Left ventricle myocardium inferior (tissue), 1 donor: ENCODE results near the gene IMPA2. TPM values are rescaled to one million over a fixed set of nuclear protein-coding genes. Genes with fewer than 3 reads are reported as not detected.
"Not testable (repeated sequence)": the region's sequence is repeated elsewhere in the genome, so short reads cannot be mapped to it uniquely, and the experiment has no call there.

ENCODE experiments used
- DNase-seq: peaks from one replicate; pipeline ENCODE4 v3.0.0-alpha.2; 2020
- H3K27ac ChIP-seq: fragments of 200-600 bp; replicated peaks from 2 replicates; pipeline ENCODE4 v1.8.0; 2021
- H3K27me3 ChIP-seq: fragments of 200-600 bp; 2 replicates; pipeline ENCODE4 v1.8.0; 2021; ENCODE audit warnings: low read depth
- H3K36me3 ChIP-seq: fragments of 200-600 bp; 2 replicates; pipeline ENCODE4 v1.8.0; 2021
- H3K4me1 ChIP-seq: fragments of 200-600 bp; 2 replicates; pipeline ENCODE4 v1.8.0; 2021
- H3K4me3 ChIP-seq: fragments of 200-600 bp; 2 replicates; pipeline ENCODE4 v1.8.0; 2021; ENCODE audit warnings: mild to moderate bottlenecking, moderate library complexity
- H3K9me3 ChIP-seq: fragments of 200-600 bp; replicated peaks from 2 replicates; pipeline ENCODE4 v1.8.0; 2021
- intact Hi-C: fragments of 100-400 bp; cut with micrococcal nuclease; formaldehyde crosslinking; loops from one replicate; pipeline ENCODE4 v1.11.0; 2022
- total RNA-seq: library from RNA; stranded (reverse); fragmentation: NEBNext Ultra II Directional; extraction: Animal tissue kit (Norgen Biotek cat#: 25700); gene quantifications from one replicate; pipeline ENCODE4 v1.2.1, GENCODE V29; 2021
- TF ChIP-seq, protein P1 (sequence below): fragments of 200-600 bp; IDR thresholded peaks from 2 replicates; pipeline ENCODE4 v1.8.0; 2021; ENCODE audit warnings: antibody characterized with exemption, mild to moderate bottlenecking, borderline replicate concordance
- donor health status: DM: no; HTN: yes; CAD: no; lungs with severe emphysema.

The IMPA2 gene
- total RNA-seq, 1 donor from 2014 or later, result 51.5 TPM

- H3K27ac ChIP-seq, result no peak overlapping the region
- peaks cover 13% of the 10 kb centered on the region for H3K9me3 ChIP-seq
- no peaks in the 10 kb centered on the region for H3K4me1 ChIP-seq
- DNase-seq, result no peak
- no peaks in the 10 kb centered on the region for H3K36me3 ChIP-seq
- no peak overlapping the region for H3K4me3 ChIP-seq
- TF ChIP-seq, protein P1, sequence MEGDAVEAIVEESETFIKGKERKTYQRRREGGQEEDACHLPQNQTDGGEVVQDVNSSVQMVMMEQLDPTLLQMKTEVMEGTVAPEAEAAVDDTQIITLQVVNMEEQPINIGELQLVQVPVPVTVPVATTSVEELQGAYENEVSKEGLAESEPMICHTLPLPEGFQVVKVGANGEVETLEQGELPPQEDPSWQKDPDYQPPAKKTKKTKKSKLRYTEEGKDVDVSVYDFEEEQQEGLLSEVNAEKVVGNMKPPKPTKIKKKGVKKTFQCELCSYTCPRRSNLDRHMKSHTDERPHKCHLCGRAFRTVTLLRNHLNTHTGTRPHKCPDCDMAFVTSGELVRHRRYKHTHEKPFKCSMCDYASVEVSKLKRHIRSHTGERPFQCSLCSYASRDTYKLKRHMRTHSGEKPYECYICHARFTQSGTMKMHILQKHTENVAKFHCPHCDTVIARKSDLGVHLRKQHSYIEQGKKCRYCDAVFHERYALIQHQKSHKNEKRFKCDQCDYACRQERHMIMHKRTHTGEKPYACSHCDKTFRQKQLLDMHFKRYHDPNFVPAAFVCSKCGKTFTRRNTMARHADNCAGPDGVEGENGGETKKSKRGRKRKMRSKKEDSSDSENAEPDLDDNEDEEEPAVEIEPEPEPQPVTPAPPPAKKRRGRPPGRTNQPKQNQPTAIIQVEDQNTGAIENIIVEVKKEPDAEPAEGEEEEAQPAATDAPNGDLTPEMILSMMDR, result no peak
- intact Hi-C loops, result no loop called here
- H3K27me3 ChIP-seq, result no peaks in the 10 kb centered on the region
Measured at GRCh38 chr18:11956371-11957308, 24.7 kb upstream of the IMPA2 start.

GRCh38 chr18:11957636-11958035 lies 23.7 kb upstream of the IMPA2 start:
- Histone ChIP-seq H3K4me1 (no peaks in the 10 kb centered on the region), H3K27me3 (no peaks in the 10 kb centered on the region), H3K27ac (no peak overlapping the region), H3K9me3 (peaks cover 13% of the 10 kb centered on the region), H3K4me3 (no peak overlapping the region), H3K36me3 (no peaks in the 10 kb centered on the region)
- intact Hi-C loops, result no loop called here
- TF ChIP-seq, protein P1, result no peak
- DNase-seq, result no peak

GRCh38 chr18:11959651-11960050 lies 21.7 kb upstream of the IMPA2 start:
- intact Hi-C loops, H3K27ac ChIP-seq, DNase-seq, H3K36me3 ChIP-seq, H3K4me3 ChIP-seq, H3K4me1 ChIP-seq, H3K27me3 ChIP-seq: not testable (repeated sequence)
- H3K9me3 ChIP-seq, result peaks cover 13% of the 10 kb centered on the region

DNA sequence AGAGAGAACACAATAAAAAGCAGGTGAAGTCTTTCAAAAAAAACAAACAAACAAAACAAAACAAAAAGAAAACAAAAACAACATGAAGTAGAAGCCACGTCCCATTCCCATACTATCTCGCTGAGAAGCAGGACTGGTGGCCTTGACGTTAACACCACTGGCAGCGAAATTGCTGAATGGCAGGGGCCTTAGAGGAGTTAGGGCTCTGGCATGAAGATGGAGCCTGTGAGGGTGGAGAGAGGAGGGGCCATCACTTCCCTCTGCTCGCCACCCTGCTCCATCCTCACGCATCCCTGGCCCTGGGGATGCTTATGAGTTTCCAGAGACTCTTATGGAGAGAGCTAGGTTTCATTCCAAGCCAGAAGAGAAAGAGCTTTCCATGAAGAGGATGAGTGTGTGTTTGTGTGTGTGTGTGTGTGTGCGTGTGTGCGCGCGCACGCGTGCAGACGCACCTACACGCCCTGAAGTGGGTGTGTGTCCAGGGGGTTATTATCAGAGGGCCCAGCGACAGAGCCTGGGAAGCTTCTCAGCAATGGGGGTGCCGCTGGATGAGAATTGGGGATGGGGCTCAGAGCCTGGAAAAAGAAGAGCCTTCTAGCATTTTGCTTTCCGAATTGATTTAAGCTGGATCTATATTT lies 20.4 kb upstream of the IMPA2 start:
- intact Hi-C loops, result no loop called here
- no peak for DNase-seq
- Histone ChIP-seq H3K4me3 (no peak overlapping the region), H3K27ac (no peak overlapping the region), H3K36me3 (no peaks in the 10 kb centered on the region), H3K4me1 (no peaks in the 10 kb centered on the region), H3K9me3 (peaks cover 13% of the 10 kb centered on the region), H3K27me3 (no peaks in the 10 kb centered on the region)
- TF ChIP-seq, protein P1, result no peak

- Histone ChIP-seq H3K27ac (no peak overlapping the region), H3K36me3 (no peaks in the 10 kb centered on the region), H3K4me1 (no peaks in the 10 kb centered on the region), H3K9me3 (peaks cover under 1% of the 10 kb centered on the region), H3K4me3 (no peak overlapping the region), H3K27me3 (no peaks in the 10 kb centered on the region)
- no peak for DNase-seq
- TF ChIP-seq, protein P1, result no peak
- intact Hi-C loops, result no loop called here
Measured at GRCh38 chr18:11962597-11962996, 18.7 kb upstream of the IMPA2 start.
